Astrocyte of the cerebellum (primary cell): ENCODE data around the gene OR1D5.

ENCODE experiments used
- DNase-seq: peaks from one replicate; pipeline ENCODE4 v3.0.0-alpha.2; 2011; ENCODE audit warnings: low read depth
- H3K4me3 ChIP-seq: 2 replicates; pipeline ENCODE4 v1.5.1; 2011; ENCODE audit warnings: mild to moderate bottlenecking, low read depth, low read length, moderate library complexity
- in situ Hi-C: cut with HindIII; loops from 2 replicates; pipeline ENCODE4 v1.10.0; 2017; ENCODE audit warnings: low sequenced_read_pairs
- TF ChIP-seq, protein P1 (sequence below): IDR thresholded peaks from 2 replicates; pipeline ENCODE4 v1.5.1; 2012; ENCODE audit warnings: low read length, low read depth, moderate library complexity, mild to moderate bottlenecking; ENCODE audit errors: missing control alignments

The OR1D5 gene

DNA sequence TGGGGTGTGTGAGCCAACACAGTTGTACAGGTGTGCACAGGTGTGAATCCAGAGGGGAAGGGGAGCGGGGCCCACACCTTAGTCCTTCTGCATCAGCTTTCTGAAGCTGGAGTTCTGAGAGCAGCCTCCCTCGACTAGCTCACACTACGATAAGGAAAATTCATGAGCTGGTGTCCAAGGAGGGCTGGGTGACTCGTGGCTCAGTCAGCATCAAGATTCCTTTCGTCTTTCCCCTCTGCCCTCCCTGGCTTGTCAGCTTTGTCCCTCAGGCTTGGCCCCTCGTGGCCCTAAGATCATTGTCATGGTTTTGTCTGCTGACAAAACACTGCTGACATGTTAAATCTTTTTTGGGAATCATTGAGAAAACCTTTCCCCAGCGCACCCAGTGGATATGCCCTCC is 47.5 kb downstream of the OR1D5 start:
- TF ChIP-seq, protein P1, sequence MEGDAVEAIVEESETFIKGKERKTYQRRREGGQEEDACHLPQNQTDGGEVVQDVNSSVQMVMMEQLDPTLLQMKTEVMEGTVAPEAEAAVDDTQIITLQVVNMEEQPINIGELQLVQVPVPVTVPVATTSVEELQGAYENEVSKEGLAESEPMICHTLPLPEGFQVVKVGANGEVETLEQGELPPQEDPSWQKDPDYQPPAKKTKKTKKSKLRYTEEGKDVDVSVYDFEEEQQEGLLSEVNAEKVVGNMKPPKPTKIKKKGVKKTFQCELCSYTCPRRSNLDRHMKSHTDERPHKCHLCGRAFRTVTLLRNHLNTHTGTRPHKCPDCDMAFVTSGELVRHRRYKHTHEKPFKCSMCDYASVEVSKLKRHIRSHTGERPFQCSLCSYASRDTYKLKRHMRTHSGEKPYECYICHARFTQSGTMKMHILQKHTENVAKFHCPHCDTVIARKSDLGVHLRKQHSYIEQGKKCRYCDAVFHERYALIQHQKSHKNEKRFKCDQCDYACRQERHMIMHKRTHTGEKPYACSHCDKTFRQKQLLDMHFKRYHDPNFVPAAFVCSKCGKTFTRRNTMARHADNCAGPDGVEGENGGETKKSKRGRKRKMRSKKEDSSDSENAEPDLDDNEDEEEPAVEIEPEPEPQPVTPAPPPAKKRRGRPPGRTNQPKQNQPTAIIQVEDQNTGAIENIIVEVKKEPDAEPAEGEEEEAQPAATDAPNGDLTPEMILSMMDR: no peak
- in situ Hi-C loops: loop anchor here (25.0 kb wide), 1 partner anchor 154 kb away; no protein-coding TSS in a partner anchor
- no peak for DNase-seq
- H3K4me3 ChIP-seq: no peak overlapping the region

DNA sequence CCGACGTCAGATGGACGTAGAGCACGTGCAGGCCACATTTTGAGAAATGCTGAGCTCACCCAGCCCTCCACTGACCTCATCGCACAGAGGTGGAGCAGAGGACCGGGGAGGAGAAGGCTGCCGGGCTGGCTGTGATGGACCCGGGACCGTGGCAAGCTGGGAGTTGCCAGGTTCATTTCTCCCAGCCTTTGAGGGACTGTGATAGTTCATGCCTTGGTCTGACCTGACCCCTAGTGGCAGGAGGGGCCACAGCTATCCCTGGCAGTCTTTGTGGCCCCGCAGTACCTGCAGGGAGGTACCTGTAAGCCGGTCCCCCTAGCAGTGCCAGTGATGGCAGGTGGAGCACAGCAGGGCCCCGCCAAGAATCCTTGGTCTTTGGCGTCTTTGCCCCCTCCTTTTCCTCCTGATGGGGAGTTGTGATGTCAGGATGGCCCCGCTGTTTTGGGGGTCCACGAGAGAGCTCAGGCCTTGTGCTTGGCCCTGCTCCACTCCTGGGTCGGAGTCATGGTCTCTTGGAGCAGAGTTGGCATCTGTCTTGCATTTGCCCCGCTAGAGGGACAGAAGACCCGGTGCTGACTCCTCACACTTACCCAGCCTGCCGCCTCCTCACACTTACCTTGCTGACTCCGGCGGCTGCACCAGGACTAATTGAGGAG is 50.4 kb downstream of the OR1D5 start:
- in situ Hi-C loops: loop anchor here (25.0 kb wide), 1 partner anchor 151 kb away; no protein-coding TSS in a partner anchor
- DNase-seq: peak; percentile 11
- no peak overlapping the region for H3K4me3 ChIP-seq
- TF ChIP-seq, protein P1: peak; percentile 75
